CD4-positive, alpha-beta T cell treated with Interleukin-15 for 1 hour (primary cell): Measurements from ENCODE around the gene KAT2A.

Experiments
- DNase-seq: peaks from one replicate; pipeline ENCODE4 v3.0.0-alpha.2; 2020

The KAT2A gene

GRCh38 chr17:42112552-42113176 is 8.5 kb downstream of the KAT2A start, which contains the start of gene DHX58:
TSS of gene DHX58 (minus strand) at chr17:42112714. CDS start at chr17:42111892, 822 bp downstream.
- DNase-seq = peak; percentile 85

GRCh38 chr17:42111871-42112551 is 9.2 kb downstream of the KAT2A start:
- no peak for DNase-seq

- DNase-seq = no peak
Measured at GRCh38 chr17:42111265-42111636, 9.9 kb downstream of the KAT2A start.

GRCh38 chr17:42110301-42111264 is 10.6 kb downstream of the KAT2A start:
- no peak for DNase-seq

- no peak for DNase-seq
Measured at GRCh38 chr17:42109086-42109485, 12.1 kb downstream of the KAT2A start.

GRCh38 chr17:42107597-42108576 is 13.3 kb downstream of the KAT2A start:
- peak; percentile 91 for DNase-seq

GRCh38 chr17:42107124-42107523 is 14.0 kb downstream of the KAT2A start:
- no peak for DNase-seq

GRCh38 chr17:42106009-42106408 is 15.2 kb downstream of the KAT2A start:
- DNase-seq = no peak

- DNase-seq = no peak
Measured at GRCh38 chr17:42104264-42104663, 16.9 kb downstream of the KAT2A start.

- DNase-seq = no peak
Measured at GRCh38 chr17:42103221-42103954, 17.8 kb downstream of the KAT2A start.

GRCh38 chr17:42101513-42102292 is 19.5 kb downstream of the KAT2A start:
- peak; percentile 56 for DNase-seq

GRCh38 chr17:42098730-42099399 is 22.3 kb downstream of the KAT2A start:
- DNase-seq = no peak

- DNase-seq = no peak
Measured at GRCh38 chr17:42097691-42098631, 23.2 kb downstream of the KAT2A start, which contains the start of gene ZNF385C. TSS of gene ZNF385C (minus strand) at chr17:42098473. CDS start at chr17:42063056, 35,417 bp downstream.

GRCh38 chr17:42096360-42097111 is 24.6 kb downstream of the KAT2A start:
- no peak for DNase-seq

- DNase-seq = no peak
Measured at GRCh38 chr17:42094375-42095069, 26.6 kb downstream of the KAT2A start.

GRCh38 chr17:42092939-42093338 is 28.2 kb downstream of the KAT2A start:
- no peak for DNase-seq
